ENCODE results near the gene TRAF3. TPM values are rescaled to one million over a fixed set of nuclear protein-coding genes. Genes with fewer than 3 reads are reported as not detected.

Gene TRAF3
- 14.0 TPM for total RNA-seq

GRCh38 chr14:102776761-102777710 lies at the start of gene TRAF3:
Gene TRAF3 (plus strand): TSS chr14:102777449. CDS start chr14:102870202, 92,753 bp downstream.
- Histone ChIP-seq H3K27ac (peak within 1 kb of the TSS; percentile 92), H3K4me1 (peaks cover 22% of the 10 kb centered on the region), H3K9me3 (no peaks in the 10 kb centered on the region), H3K4me3 (peak within 1 kb of the TSS; percentile 66 to 86), H3K27me3 (no peaks in the 10 kb centered on the region), H3K36me3 (no peaks in the 10 kb centered on the region)
- intact Hi-C loops (cut with DNase I) = loop anchor here (5.0 to 10.0 kb wide), 2 partner anchors 138 to 275 kb away; no protein-coding TSS in a partner anchor
- no peak for TF ChIP-seq POLR2A (IDR thresholded peaks at IDR 0.05)
- TF ChIP-seq CTCF (IDR thresholded peaks at IDR 0.05) = no peak
- no peak for TF ChIP-seq POLR2AphosphoS5 (IDR thresholded peaks at IDR 0.05; ENCODE audit: insufficient read depth in 1 of 2, low read depth in 1 of 2)
- no peak for DNase-seq (ENCODE audit: extremely low spot score in 2 of 2)

DNA sequence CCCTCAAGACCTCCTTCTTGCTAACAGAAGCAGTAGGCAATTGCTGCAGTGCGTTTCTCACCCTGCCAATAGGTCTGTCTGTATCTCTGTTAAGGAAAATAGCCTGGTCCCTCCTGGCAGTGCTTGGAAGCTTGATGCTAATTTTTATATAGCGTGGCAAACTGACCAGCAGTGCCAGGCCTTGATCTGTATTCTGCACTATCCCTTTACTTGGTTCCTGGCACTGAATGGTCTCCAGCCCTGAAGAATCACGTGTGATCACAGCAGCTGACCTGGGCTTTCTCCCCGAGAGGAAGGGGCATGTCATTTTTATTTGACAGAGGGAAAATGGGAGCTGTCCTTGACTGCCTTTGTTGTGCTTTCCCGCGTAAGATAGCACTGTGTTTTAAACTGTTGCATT lies 48.7 kb upstream of the TRAF3 start:
- DNase-seq (ENCODE audit: extremely low spot score in 2 of 2) = peak in 1 of 2 donors; percentile 52
- H3K4me1 ChIP-seq = no peaks in the 10 kb centered on the region
- TF ChIP-seq CTCF (IDR thresholded peaks at IDR 0.05) (no peak), POLR2AphosphoS5 (IDR thresholded peaks at IDR 0.05; ENCODE audit: insufficient read depth in 1 of 2, low read depth in 1 of 2) (no peak), POLR2A (IDR thresholded peaks at IDR 0.05) (no peak)
- H3K27ac ChIP-seq = no peak overlapping the region
- intact Hi-C loops (cut with DNase I) = no loop called here
- no peak overlapping the region for H3K4me3 ChIP-seq
- H3K27me3 ChIP-seq = no peaks in the 10 kb centered on the region
- no peaks in the 10 kb centered on the region for H3K9me3 ChIP-seq
- H3K36me3 ChIP-seq = peaks cover 0 to 44% of the 10 kb centered on the region in 2 donors

GRCh38 chr14:102729268-102729667 lies 48.0 kb upstream of the TRAF3 start:
- TF ChIP-seq CTCF (IDR thresholded peaks at IDR 0.05) (no peak), POLR2AphosphoS5 (IDR thresholded peaks at IDR 0.05; ENCODE audit: insufficient read depth in 1 of 2, low read depth in 1 of 2) (no peak), POLR2A (IDR thresholded peaks at IDR 0.05) (no peak)
- Histone ChIP-seq H3K36me3 (peaks cover 0 to 37% of the 10 kb centered on the region in 2 donors), H3K4me1 (no peaks in the 10 kb centered on the region), H3K9me3 (no peaks in the 10 kb centered on the region), H3K27me3 (no peaks in the 10 kb centered on the region), H3K4me3 (no peak overlapping the region), H3K27ac (no peak overlapping the region)
- intact Hi-C loops (cut with DNase I) = no loop called here
- DNase-seq (ENCODE audit: extremely low spot score in 2 of 2) = peak in 1 of 2 donors; percentile 18

DNA sequence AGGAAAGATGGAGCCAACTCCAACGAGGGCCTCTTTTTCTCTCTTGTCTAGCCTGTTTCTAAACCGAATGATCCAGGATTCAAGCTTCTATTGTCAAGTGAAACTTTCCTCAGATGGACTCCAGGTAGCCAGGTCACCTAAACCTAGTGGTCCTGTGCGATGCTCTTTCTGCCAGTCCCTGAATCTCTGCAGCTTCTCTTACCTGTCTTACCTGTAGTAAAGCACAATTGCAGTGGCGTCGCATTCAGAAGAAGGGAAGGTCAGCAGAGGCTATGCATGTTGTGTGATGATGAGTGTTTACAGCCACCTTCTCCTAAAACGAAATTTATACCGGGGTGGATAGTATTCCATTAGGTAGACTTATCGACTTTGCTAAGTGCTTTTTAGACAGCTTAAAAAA lies 47.4 kb upstream of the TRAF3 start:
- Histone ChIP-seq H3K27me3 (no peaks in the 10 kb centered on the region), H3K36me3 (peaks cover 0 to 35% of the 10 kb centered on the region in 2 donors), H3K27ac (no peak overlapping the region), H3K9me3 (no peaks in the 10 kb centered on the region), H3K4me1 (no peaks in the 10 kb centered on the region), H3K4me3 (no peak overlapping the region)
- TF ChIP-seq POLR2A (IDR thresholded peaks at IDR 0.05) = no peak
- TF ChIP-seq CTCF (IDR thresholded peaks at IDR 0.05) = no peak
- peak in 1 of 2 donors; percentile 22 for DNase-seq (ENCODE audit: extremely low spot score in 2 of 2)
- intact Hi-C loops (cut with DNase I) = no loop called here
